ENCODE results near the gene PTPRB. TPM values are rescaled to one million over a fixed set of nuclear protein-coding genes. Genes with fewer than 3 reads are reported as not detected.

The PTPRB gene
- total and polyA plus RNA-seq, 2 donors (not counting 3 experiments of a cell fraction or from before 2014, with no cell fraction given) = 64.1 to 151 TPM

GRCh38 chr12:70486588-70486987 lies 150.6 kb downstream of the PTPRB start:
- Histone ChIP-seq H3K79me2 (ENCODE audit: control insufficient read depth, insufficient read depth, low read length) (no peaks in the 10 kb centered on the region), H2AFZ (ENCODE audit: low read depth, low read length) (no peak overlapping the region), H3K4me3 (replicated peaks in 1 of 3; ENCODE audit: insufficient read depth in 1 of 3, low read depth in 1 of 3, low read length in 3 of 3) (no peak overlapping the region), H4K20me1 (replicated peaks; ENCODE audit: control insufficient read depth, extremely low read depth, insufficient read depth, low read length) (no peaks in the 10 kb centered on the region), H3K9me1 (replicated peaks; ENCODE audit: control insufficient read depth, extremely low read depth, insufficient read depth, low read length) (no peaks in the 10 kb centered on the region), H3K27me3 (ENCODE audit: control insufficient read depth in 2 of 2, insufficient read depth in 2 of 2, low read length in 2 of 2) (peaks cover 2 to 5% of the 10 kb centered on the region in 2 experiments), H3K27ac (ENCODE audit: insufficient read depth, low read depth, low read length) (no peak overlapping the region), H3K9ac (replicated peaks; ENCODE audit: extremely low read depth, insufficient read depth, low read length) (no peak overlapping the region), H3K9me3 (replicated peaks; ENCODE audit: control insufficient read depth, insufficient read depth, low read length) (no peaks in the 10 kb centered on the region), H3K4me2 (ENCODE audit: insufficient read depth, low read length) (no peak overlapping the region), H3K36me3 (ENCODE audit: control insufficient read depth in 2 of 2, extremely low read depth in 1 of 2, insufficient read depth in 2 of 2, low read length in 2 of 2) (no peaks in the 10 kb centered on the region), H3K4me1 (ENCODE audit: control insufficient read depth, extremely low read depth, insufficient read depth, low read length) (no peaks in the 10 kb centered on the region)
- dilution Hi-C loops (cut with MboI; ENCODE audit: extremely low pct_ligation_motif_present, low sequenced_read_pairs) (no loop called here), intact Hi-C loops (cut with micrococcal nuclease) (no loop called here)
- CTCF ChIA-PET = no interaction called here
- POLR2A ChIA-PET = no interaction called here
- FAIRE-seq (no peak), DNase-seq (ENCODE audit: low read depth, low spot score) (no peak)
- TF ChIP-seq FOS (IDR thresholded peaks at IDR 0.05; ENCODE audit: borderline replicate concordance, insufficient read depth, low read length) = no peak
- no peak for TF ChIP-seq POLR2AphosphoS5 (IDR thresholded peaks at IDR 0.05; ENCODE audit: insufficient read depth, low read depth, low read length)
- no peak for TF ChIP-seq MYC (IDR thresholded peaks at IDR 0.05; ENCODE audit: low read depth, low read length)
- TF ChIP-seq EZH2 (IDR thresholded peaks at IDR 0.05; ENCODE audit: borderline replicate concordance, low read depth, low read length, severe bottlenecking) = no peak
- no peak for TF ChIP-seq JUN (IDR thresholded peaks at IDR 0.05; ENCODE audit: borderline replicate concordance, insufficient read depth, insufficient read length, low read depth)
- TF ChIP-seq MAX (IDR thresholded peaks at IDR 0.05; ENCODE audit: insufficient read depth, insufficient read length) = no peak
- TF ChIP-seq POLR2A (IDR thresholded peaks at IDR 0.05; ENCODE audit: low read depth, low read length) = no peak
- no peak for TF ChIP-seq GATA2 (IDR thresholded peaks at IDR 0.05; ENCODE audit: insufficient read depth, insufficient read length, low read depth, low read length)
- TF ChIP-seq CTCF (IDR thresholded peaks at IDR 0.05; ENCODE audit: extremely low read depth in 1 of 2, insufficient read depth in 1 of 2, low read depth in 1 of 2, low read length in 2 of 2) = no peak
- BruUV-seq (replicated peaks) = no TSS peak
